ENCODE results near the gene CSF1.
A peak's percentile ranks its signal among the peaks of the same experiment; 100 is the strongest.

- TF ChIP-seq CTCF (IDR thresholded peaks at IDR 0.05) (peak in 2 of 3 experiments; percentile 23 to 28), POLR2AphosphoS5 (IDR thresholded peaks at IDR 0.05; ENCODE audit: insufficient read depth in 1 of 2, low read depth in 1 of 2) (peak; percentile 53 to 84), POLR2A (IDR thresholded peaks at IDR 0.05) (no peak)
Observed at GRCh38 chr1:109877317-109877771, 33.3 kb upstream of the CSF1 start.
